Thyroid gland (tissue), 4 donors: Measurements from ENCODE around the gene KRT33A.

Experiments
- POLR2A ChIP-seq, 2 donors: fragments of 450-650 bp; IDR thresholded peaks; one replicate each; pipeline ENCODE4 v1.6.1; 2017; ENCODE audit warnings: antibody characterized with exemption in 2 of 2, mild to moderate bottlenecking in 2 of 2, moderate library complexity in 1 of 2
- TF ChIP-seq, protein P1 (sequence below), 6 experiments: fragments of 200-600 bp in 3 of 6; fragments of 450-650 bp in 3 of 6; sonication (generic) in 3 of 6; IDR thresholded peaks; one replicate each; pipeline ENCODE4 v1.5.1; 2016 to 2019; ENCODE audit warnings: antibody characterized with exemption in 6 of 6, mild to moderate bottlenecking in 2 of 6, inconsistent platforms in 1 of 6, moderate library complexity in 1 of 6

DNA sequence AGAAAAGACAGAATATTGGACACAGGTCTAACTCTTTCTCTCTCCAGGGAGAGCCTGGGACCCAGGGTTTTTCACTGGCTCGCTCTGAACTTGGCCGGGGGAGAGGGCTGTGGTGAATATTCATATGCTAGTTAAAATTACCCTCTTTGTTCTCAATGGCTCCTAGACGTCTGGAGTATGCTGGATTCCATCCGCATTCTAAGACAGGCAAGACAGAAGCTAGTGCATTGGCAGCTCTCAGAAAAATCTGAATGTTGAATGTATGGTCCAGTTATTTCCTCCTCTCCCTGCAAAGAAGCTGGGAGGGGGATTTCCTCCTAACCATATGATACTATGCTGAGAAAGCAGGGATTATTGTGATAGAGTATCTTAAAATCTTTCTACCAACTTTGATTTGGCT is 37.0 kb upstream of the KRT33A start:
- TF ChIP-seq, protein P1, sequence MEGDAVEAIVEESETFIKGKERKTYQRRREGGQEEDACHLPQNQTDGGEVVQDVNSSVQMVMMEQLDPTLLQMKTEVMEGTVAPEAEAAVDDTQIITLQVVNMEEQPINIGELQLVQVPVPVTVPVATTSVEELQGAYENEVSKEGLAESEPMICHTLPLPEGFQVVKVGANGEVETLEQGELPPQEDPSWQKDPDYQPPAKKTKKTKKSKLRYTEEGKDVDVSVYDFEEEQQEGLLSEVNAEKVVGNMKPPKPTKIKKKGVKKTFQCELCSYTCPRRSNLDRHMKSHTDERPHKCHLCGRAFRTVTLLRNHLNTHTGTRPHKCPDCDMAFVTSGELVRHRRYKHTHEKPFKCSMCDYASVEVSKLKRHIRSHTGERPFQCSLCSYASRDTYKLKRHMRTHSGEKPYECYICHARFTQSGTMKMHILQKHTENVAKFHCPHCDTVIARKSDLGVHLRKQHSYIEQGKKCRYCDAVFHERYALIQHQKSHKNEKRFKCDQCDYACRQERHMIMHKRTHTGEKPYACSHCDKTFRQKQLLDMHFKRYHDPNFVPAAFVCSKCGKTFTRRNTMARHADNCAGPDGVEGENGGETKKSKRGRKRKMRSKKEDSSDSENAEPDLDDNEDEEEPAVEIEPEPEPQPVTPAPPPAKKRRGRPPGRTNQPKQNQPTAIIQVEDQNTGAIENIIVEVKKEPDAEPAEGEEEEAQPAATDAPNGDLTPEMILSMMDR (IDR thresholded peaks at IDR 0.05), result no peak
- TF ChIP-seq POLR2A (IDR thresholded peaks at IDR 0.05), result no peak
